Astrocyte (in vitro differentiated cells and primary cell): ENCODE data around the gene CENPF. TPM values are rescaled to one million over a fixed set of nuclear protein-coding genes. Genes with fewer than 3 reads are reported as not detected.
A peak's percentile ranks its signal among the peaks of the same experiment; 100 is the strongest.

ENCODE experiments used
- DNase-seq: peaks from one replicate; pipeline ENCODE4 v3.0.0-alpha.2; 2010; ENCODE audit warnings: low read depth
- FAIRE-seq: peaks from 2 replicates; lab custom pipeline; 2011; peaks lifted over from hg19 to GRCh38; lab: Jason Lieb, UNC
- H2AFZ ChIP-seq: 2 replicates; pipeline ENCODE4 v1.6.0; 2012; ENCODE audit warnings: low read depth, low read length, inconsistent platforms
- H3K27ac ChIP-seq: 2 replicates; pipeline ENCODE4 v1.5.1; 2011; ENCODE audit warnings: low read depth, low read length, inconsistent platforms
- H3K27me3 ChIP-seq: 2 replicates; pipeline ENCODE4 v1.6.0; 2011; ENCODE audit warnings: low read length, inconsistent platforms; ENCODE audit not compliant: insufficient read depth
- H3K36me3 ChIP-seq: 2 replicates; pipeline ENCODE4 v1.5.1; 2011; ENCODE audit warnings: low read length, inconsistent platforms; ENCODE audit not compliant: insufficient read depth
- H3K4me1 ChIP-seq: 2 replicates; pipeline ENCODE4 v1.5.1; 2011; ENCODE audit warnings: low read length, inconsistent platforms; ENCODE audit not compliant: insufficient read depth
- H3K4me2 ChIP-seq: 2 replicates; pipeline ENCODE4 v1.6.0; 2012; ENCODE audit warnings: low read length, inconsistent platforms
- H3K4me3 ChIP-seq: 2 replicates; pipeline ENCODE4 v1.5.1; 2011; ENCODE audit warnings: low read depth, mild to moderate bottlenecking, low read length, inconsistent platforms; ENCODE audit not compliant: insufficient read depth
- H3K79me2 ChIP-seq: 2 replicates; pipeline ENCODE4 v1.6.0; 2012; ENCODE audit warnings: mild to moderate bottlenecking, low read length, inconsistent platforms; ENCODE audit not compliant: insufficient read depth
- H3K9ac ChIP-seq: 2 replicates; pipeline ENCODE4 v1.6.0; 2012; ENCODE audit warnings: mild to moderate bottlenecking, low read length, inconsistent platforms
- H3K9me3 ChIP-seq: 2 replicates; pipeline ENCODE4 v1.5.1; 2012; ENCODE audit warnings: low read depth, mild to moderate bottlenecking, low read length, inconsistent platforms; ENCODE audit not compliant: insufficient read depth
- H4K20me1 ChIP-seq: 2 replicates; pipeline ENCODE4 v1.6.0; 2012; ENCODE audit warnings: low read length, inconsistent platforms; ENCODE audit not compliant: insufficient read depth
- H3K27ac Mint-ChIP-seq: one replicate; pipeline ENCODE4 v1.8.0; 2021; ENCODE audit warnings: mild to moderate bottlenecking, mixed read lengths; ENCODE audit not compliant: unreplicated experiment
- H3K27me3 Mint-ChIP-seq: one replicate; pipeline ENCODE4 v1.8.0; 2021; ENCODE audit warnings: low read depth, mixed read lengths; ENCODE audit not compliant: unreplicated experiment
- H3K36me3 Mint-ChIP-seq: one replicate; pipeline ENCODE4 v1.8.0; 2021; ENCODE audit warnings: low read depth, mixed read lengths; ENCODE audit not compliant: unreplicated experiment
- H3K4me1 Mint-ChIP-seq: one replicate; pipeline ENCODE4 v1.8.0; 2021; ENCODE audit warnings: low read depth, mixed read lengths; ENCODE audit not compliant: unreplicated experiment
- H3K4me3 Mint-ChIP-seq: one replicate; pipeline ENCODE4 v1.8.0; 2021; ENCODE audit warnings: mild to moderate bottlenecking, moderate library complexity, mixed read lengths; ENCODE audit not compliant: unreplicated experiment
- H3K9me3 Mint-ChIP-seq: one replicate; pipeline ENCODE4 v1.8.0; 2021; ENCODE audit warnings: mild to moderate bottlenecking, mixed read lengths; ENCODE audit not compliant: unreplicated experiment
- CTCF ChIP-seq: IDR thresholded peaks from 2 replicates; pipeline ENCODE4 v1.5.1; 2011; ENCODE audit warnings: low read depth, mild to moderate bottlenecking, inconsistent platforms, low read length, moderate library complexity; ENCODE audit not compliant: insufficient read depth
- EZH2 ChIP-seq: IDR thresholded peaks from 2 replicates; pipeline ENCODE4 v1.6.1; 2012; ENCODE audit warnings: mild to moderate bottlenecking, low read length, inconsistent platforms; ENCODE audit not compliant: insufficient read depth
- total RNA-seq: library from RNA; stranded (reverse); gene quantifications from 2 replicates; pipeline ENCODE4 v1.2.1, GENCODE V29; 2021

CENPF gene
- total RNA-seq, 1 donor from 2014 or later = 22.9 TPM

GRCh38 chr1:214702556-214702955 lies 99.6 kb downstream of the CENPF start:
- Histone ChIP-seq H3K9me3 (no peaks in the 10 kb centered on the region), H3K9ac (no peak overlapping the region), H3K79me2 (no peaks in the 10 kb centered on the region), H2AFZ (no peak overlapping the region), H3K4me1 (no peaks in the 10 kb centered on the region), H3K27ac (no peak overlapping the region), H4K20me1 (no peaks in the 10 kb centered on the region), H3K36me3 (no peaks in the 10 kb centered on the region), H3K4me3 (no peak overlapping the region), H3K27me3 (no peaks in the 10 kb centered on the region), H3K4me2 (no peak overlapping the region)
- TF ChIP-seq CTCF = no peak
- no peak for TF ChIP-seq EZH2
- FAIRE-seq = peak; percentile 39
- H3K27ac Mint-ChIP-seq = no peak overlapping the region
- H3K4me1 Mint-ChIP-seq = no peaks in the 10 kb centered on the region
- peaks cover 3% of the 10 kb centered on the region for H3K9me3 Mint-ChIP-seq
- DNase-seq = peak; percentile 39
- H3K27me3 Mint-ChIP-seq = no peaks in the 10 kb centered on the region
- no peaks in the 10 kb centered on the region for H3K36me3 Mint-ChIP-seq
- H3K4me3 Mint-ChIP-seq = no peak overlapping the region

- H3K79me2 ChIP-seq = no peaks in the 10 kb centered on the region
- H3K4me2 ChIP-seq = no peak overlapping the region
- H3K4me1 Mint-ChIP-seq = no peaks in the 10 kb centered on the region
- no peaks in the 10 kb centered on the region for H3K9me3 ChIP-seq
- TF ChIP-seq CTCF = no peak
- TF ChIP-seq EZH2 = no peak
- H3K36me3 Mint-ChIP-seq = no peaks in the 10 kb centered on the region
- H3K9ac ChIP-seq = no peak overlapping the region
- DNase-seq (peak; percentile 33), FAIRE-seq (peak; percentile 78)
- no peaks in the 10 kb centered on the region for H3K27me3 Mint-ChIP-seq
- no peak overlapping the region for H3K4me3 ChIP-seq
- H3K36me3 ChIP-seq = no peaks in the 10 kb centered on the region
- H3K4me1 ChIP-seq = no peaks in the 10 kb centered on the region
- no peaks in the 10 kb centered on the region for H4K20me1 ChIP-seq
- H3K27me3 ChIP-seq = no peaks in the 10 kb centered on the region
- H3K4me3 Mint-ChIP-seq = no peak overlapping the region
- peak overlapping the region; percentile 30 for H2AFZ ChIP-seq
- H3K27ac ChIP-seq = peak overlapping the region; percentile 1
- no peak overlapping the region for H3K27ac Mint-ChIP-seq
- H3K9me3 Mint-ChIP-seq = peaks cover 3% of the 10 kb centered on the region
Measured at GRCh38 chr1:214707306-214708087, 104.5 kb downstream of the CENPF start.
